IMR-90 (cell line): ENCODE measurements around the gene GGA2.
"Not testable (repeated sequence)": the region's sequence is repeated elsewhere in the genome, so short reads cannot be mapped to it uniquely, and the experiment has no call there.

Experiments used
- POLR2A ChIP-seq: IDR thresholded peaks from 2 replicates; pipeline ENCODE4 v1.6.1; 2012; ENCODE audit warnings: mild to moderate bottlenecking, low read depth, low read length
- RAD21 ChIP-seq: IDR thresholded peaks from 2 replicates; pipeline ENCODE4 v1.6.1; 2012; ENCODE audit warnings: low read length, improper control_type of control experiment
- RFX5 ChIP-seq: IDR thresholded peaks from 2 replicates; pipeline ENCODE4 v1.8.0; 2012; ENCODE audit warnings: low read depth, mild to moderate bottlenecking, low read length, moderate library complexity
- SMC3 ChIP-seq: fragments of 150-350 bp; IDR thresholded peaks from 2 replicates; pipeline ENCODE4 v1.6.1; 2016; ENCODE audit warnings: low read depth, mild to moderate bottlenecking, antibody characterized with exemption, low read length, moderate library complexity
- TF ChIP-seq, protein P1 (sequence below): conservative IDR thresholded peaks from 2 replicates; pipeline ENCODE4 v1.5.1; 2012; ENCODE audit warnings: mild to moderate bottlenecking, low read depth, low read length, improper control_type of control experiment

- TF ChIP-seq, protein P1, sequence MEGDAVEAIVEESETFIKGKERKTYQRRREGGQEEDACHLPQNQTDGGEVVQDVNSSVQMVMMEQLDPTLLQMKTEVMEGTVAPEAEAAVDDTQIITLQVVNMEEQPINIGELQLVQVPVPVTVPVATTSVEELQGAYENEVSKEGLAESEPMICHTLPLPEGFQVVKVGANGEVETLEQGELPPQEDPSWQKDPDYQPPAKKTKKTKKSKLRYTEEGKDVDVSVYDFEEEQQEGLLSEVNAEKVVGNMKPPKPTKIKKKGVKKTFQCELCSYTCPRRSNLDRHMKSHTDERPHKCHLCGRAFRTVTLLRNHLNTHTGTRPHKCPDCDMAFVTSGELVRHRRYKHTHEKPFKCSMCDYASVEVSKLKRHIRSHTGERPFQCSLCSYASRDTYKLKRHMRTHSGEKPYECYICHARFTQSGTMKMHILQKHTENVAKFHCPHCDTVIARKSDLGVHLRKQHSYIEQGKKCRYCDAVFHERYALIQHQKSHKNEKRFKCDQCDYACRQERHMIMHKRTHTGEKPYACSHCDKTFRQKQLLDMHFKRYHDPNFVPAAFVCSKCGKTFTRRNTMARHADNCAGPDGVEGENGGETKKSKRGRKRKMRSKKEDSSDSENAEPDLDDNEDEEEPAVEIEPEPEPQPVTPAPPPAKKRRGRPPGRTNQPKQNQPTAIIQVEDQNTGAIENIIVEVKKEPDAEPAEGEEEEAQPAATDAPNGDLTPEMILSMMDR = not testable (repeated sequence)
- not testable (repeated sequence) for TF ChIP-seq SMC3, RAD21, RFX5, POLR2A
Measured at GRCh38 chr16:23437542-23437941, 72.8 kb downstream of the GGA2 start.
